ENCODE measurements around the gene YWHAH.

The YWHAH gene

DNA sequence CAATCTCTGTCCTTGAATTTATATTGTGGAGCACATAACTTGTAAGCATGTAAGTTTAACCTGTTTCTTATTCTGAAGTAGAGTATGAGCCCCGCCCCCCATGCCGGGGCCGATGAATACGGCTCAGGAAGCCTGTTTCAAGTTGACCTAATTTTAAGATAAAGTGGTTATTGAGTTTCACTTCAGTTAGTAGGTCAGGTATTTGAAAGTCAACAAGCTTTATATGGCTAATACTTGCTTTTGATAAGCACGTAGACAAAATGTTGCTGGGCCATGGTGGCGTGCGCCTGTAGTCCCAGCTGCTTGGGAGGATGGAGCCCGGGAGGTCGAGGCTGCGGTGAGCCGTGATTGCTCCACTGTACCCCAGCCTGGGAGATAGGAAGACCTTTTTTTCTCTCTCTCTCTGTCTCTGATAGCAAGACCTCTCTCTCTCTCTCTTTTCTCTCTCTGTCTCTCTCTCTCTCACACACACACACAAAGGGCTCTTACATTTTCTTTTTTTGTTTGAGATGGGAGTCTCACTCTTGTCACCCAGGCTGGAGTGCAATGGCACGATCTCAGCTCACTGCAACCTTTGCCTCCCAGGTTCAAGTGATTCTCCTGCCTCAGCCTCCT, 14.4 kb downstream of the YWHAH start:
- TF ChIP-seq, protein P1, sequence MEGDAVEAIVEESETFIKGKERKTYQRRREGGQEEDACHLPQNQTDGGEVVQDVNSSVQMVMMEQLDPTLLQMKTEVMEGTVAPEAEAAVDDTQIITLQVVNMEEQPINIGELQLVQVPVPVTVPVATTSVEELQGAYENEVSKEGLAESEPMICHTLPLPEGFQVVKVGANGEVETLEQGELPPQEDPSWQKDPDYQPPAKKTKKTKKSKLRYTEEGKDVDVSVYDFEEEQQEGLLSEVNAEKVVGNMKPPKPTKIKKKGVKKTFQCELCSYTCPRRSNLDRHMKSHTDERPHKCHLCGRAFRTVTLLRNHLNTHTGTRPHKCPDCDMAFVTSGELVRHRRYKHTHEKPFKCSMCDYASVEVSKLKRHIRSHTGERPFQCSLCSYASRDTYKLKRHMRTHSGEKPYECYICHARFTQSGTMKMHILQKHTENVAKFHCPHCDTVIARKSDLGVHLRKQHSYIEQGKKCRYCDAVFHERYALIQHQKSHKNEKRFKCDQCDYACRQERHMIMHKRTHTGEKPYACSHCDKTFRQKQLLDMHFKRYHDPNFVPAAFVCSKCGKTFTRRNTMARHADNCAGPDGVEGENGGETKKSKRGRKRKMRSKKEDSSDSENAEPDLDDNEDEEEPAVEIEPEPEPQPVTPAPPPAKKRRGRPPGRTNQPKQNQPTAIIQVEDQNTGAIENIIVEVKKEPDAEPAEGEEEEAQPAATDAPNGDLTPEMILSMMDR (conservative IDR thresholded peaks at IDR 0.05; ENCODE audit: control insufficient read depth, insufficient read depth, low read depth, low read length) = no peak
- H3K4me3 ChIP-seq (ENCODE audit: control insufficient read depth, low read depth, low read length) = no peak overlapping the region
- no peak for DNase-seq (ENCODE audit: low read depth)

DNA sequence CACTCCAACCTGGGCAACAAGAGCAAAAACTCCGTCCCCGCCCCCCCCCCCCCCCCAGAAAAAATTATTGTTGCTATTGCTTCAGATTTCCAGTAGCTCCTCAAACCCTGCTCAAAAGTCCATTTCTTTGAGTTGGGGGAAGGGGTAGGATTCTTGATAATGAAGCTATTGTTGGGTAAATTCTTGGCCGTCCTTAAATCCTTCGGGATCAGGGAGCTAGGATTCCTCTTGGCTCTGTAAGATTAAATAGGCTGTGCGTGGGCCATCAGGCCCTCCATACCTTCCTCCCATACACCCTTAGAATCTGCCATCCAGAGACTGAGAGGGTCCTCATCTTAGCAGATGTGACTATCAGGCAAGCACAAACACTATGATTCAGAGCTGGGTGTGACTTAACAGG, 16.4 kb downstream of the YWHAH start:
- H3K4me3 ChIP-seq (ENCODE audit: control insufficient read depth, low read depth, low read length) = no peak overlapping the region
- TF ChIP-seq, protein P1 (conservative IDR thresholded peaks at IDR 0.05; ENCODE audit: control insufficient read depth, insufficient read depth, low read depth, low read length) = no peak
- DNase-seq (ENCODE audit: low read depth) = no peak

DNA sequence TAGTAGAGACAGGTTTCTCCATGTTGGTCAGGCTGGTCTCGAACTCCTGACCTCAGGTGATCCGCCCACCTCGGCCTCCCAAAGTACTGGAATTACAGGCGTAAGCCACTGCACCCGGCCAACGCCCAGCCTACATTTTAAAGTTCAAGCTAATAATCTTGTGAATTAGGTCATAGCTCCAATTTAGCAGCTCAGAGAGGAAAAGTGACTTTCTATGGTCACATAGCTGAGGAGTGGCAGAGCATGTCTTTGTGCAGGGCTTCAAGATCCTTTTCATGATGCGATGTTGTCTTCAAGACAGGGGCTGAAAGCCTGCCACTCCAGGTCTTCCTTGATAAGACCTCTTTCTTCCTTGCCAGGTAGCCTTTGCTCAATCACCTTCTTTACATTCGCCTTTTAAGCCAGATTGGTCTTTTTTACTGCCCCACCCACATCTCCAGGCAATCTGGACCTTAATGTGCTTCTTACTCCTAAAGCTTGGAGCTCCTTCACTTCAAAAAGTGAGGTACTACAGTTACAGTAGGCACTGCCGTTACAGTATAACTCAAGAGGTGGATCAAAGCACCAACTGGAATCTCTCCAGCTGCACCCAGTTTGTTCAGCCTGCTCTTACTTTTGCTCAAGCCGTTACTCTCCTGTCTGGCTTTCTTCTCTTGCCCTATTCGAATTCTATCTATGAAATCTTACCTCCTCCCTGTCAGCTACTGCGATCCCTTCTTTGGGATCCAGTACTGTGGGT, 18.2 kb downstream of the YWHAH start:
- H3K4me3 ChIP-seq (ENCODE audit: control insufficient read depth, low read depth, low read length) = no peak overlapping the region
- TF ChIP-seq, protein P1 (conservative IDR thresholded peaks at IDR 0.05; ENCODE audit: control insufficient read depth, insufficient read depth, low read depth, low read length) = no peak

DNA sequence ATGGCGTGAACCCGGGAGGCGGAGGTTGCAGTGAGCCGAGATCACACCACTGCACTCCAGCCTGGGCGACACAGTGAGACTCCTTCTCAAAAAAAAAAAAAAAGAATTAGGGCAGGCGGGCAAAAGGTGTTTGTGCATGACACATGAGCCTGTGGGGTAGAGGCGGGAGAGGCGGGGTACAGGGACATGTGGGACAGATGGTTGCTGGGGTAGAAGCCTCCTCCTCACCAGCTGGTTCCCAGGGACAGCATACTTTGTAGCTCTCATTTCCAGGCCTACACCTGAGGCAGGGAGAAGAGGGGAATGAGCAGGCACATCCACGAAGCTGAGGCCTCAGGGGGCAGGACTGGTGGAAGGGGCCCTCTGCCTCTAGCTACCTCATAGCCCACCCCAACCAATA, 23.7 kb downstream of the YWHAH start:
- TF ChIP-seq, protein P1 (conservative IDR thresholded peaks at IDR 0.05; ENCODE audit: control insufficient read depth, insufficient read depth, low read depth, low read length) = no peak
- DNase-seq (ENCODE audit: low read depth) = no peak

More for the DNA sequence above, 18.2 kb downstream of the YWHAH start:
- DNase-seq (ENCODE audit: low read depth) = no peak

DNA sequence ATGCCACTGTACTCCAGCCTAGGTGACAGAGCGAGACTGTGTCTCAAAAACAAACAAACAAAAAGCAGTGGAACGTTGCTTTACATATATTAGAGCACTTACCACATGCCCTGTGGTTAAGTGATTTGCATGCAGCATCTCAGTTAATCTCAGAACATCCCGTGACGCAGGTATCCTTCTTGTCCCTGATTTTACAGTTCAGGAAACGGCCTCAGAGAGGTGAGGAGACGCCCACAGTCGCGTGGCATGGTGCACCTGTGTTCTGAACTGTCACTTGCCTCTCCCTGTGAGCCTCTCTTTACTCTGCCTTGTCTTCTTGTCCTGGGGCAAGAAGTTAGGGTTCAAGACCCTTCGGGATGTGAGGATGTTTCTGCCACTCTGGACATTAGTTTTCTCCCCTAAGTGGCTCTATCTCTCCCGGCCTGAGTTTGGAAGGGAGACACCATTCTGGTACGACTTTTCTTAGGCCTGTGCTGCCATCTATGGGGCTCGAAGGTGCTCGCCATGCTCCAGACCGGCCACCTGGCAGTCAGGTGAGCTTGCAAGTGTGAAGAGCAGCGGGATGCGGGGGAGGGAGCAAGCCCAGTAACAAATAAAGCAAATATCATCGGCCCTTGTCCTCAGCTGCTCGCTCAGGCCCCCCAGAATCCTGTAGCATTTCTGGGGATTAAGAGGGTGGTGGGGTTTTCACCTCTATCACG, 25.6 kb downstream of the YWHAH start:
- DNase-seq (ENCODE audit: low read depth) = peak; percentile 65
- TF ChIP-seq, protein P1 (conservative IDR thresholded peaks at IDR 0.05; ENCODE audit: control insufficient read depth, insufficient read depth, low read depth, low read length) = peak; percentile 70
- H3K4me3 ChIP-seq (ENCODE audit: control insufficient read depth, low read depth, low read length) = peak overlapping the region; percentile 47

More for the DNA sequence above, 23.7 kb downstream of the YWHAH start:
- H3K4me3 ChIP-seq (ENCODE audit: control insufficient read depth, low read depth, low read length) = no peak overlapping the region

DNA sequence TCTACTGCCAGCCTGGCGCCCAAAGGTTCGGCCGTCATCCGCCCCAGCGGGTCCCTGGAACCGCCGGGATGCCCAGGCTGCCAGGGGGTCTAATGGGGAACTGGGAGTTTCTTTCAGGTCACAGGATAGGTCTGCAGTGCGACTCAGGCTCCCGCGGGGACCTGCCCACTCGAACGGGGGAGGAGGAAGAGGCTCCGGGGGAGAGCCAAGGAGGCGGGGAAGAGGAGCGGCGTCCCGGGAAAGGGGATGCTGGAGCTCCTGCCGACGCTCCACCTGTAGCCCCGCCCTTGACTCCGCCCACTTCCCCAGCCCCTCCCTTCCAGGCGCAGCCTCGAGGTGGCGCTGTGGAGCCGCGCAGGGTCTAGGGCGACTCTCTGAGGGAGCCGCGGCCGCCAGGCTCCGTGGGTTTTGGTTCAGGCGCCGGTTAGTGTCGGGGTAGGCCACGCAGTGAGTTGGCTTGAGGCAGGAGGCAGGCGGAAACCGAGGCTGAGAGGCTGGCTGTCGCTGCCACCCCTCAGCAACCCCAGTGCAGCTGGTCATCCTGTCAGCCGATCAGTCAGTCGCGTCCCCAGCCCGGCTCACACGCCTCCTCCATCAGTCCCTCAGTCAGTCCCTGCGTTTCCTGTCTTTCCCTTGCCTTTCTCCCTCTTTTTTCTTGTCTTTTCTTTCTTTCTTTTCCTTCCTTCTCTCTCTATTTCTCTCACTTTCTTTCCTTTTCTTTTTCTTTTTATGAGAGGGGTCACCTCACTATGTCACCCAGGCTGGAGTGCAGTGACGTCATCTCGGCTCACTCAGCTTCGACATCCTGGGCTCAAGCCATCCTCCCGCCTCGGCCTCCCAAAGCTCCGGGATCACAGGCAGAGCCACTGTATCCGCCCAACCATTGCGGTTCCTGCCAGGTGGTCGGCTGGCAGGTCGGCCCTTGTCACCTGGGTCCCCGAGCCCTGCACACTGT, 26.4 kb downstream of the YWHAH start:
- H3K4me3 ChIP-seq (ENCODE audit: control insufficient read depth, low read depth, low read length) = peak overlapping the region; percentile 47
- TF ChIP-seq, protein P1 (conservative IDR thresholded peaks at IDR 0.05; ENCODE audit: control insufficient read depth, insufficient read depth, low read depth, low read length) = peak; percentile 73
- peak; percentile 55 for DNase-seq (ENCODE audit: low read depth)

Measured in fibroblast of mammary gland (primary cell).